ENCODE measurements around the gene BNIP3. TPM values are rescaled to one million over a fixed set of nuclear protein-coding genes. Genes with fewer than 3 reads are reported as not detected.

The BNIP3 gene
- total RNA-seq, 1 experiment from 2014 or later, result 57.1 TPM

DNA sequence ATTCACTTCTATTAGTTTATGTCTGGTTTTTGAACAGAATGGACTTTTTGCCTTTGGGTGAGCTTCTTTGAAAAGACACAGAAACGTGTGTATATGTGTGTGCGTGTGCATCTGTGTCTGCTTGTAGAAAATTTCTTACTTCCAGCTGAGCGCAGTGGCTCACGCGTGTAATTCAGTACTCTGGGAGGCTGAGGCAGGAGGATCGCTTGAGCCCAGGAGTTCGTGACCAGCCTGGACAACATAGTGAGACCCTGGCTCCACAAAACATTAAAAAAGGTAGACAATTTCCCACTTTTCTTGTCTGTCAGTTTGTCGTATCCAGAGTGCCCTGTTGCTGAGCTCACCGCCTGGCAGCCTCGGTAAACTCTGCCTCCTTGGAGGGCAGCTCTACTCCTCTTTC lies 55.5 kb downstream of the BNIP3 start:
- Mint-ChIP-seq H3K9me3 (peaks cover 0 to 6% of the 10 kb centered on the region in 2 experiments; a peak in 2 of 5 replicates), H3K36me3 (ENCODE audit: insufficient read depth in 1 of 3, low read depth in 3 of 3) (peaks cover 4 to 5% (median 4%) of the 10 kb centered on the region in 3 experiments; a peak in 3 of 7 replicates), H3K27me3 (ENCODE audit: low read depth) (no peaks in the 10 kb centered on the region), H3K4me3 (no peak overlapping the region), H3K27ac (no peak overlapping the region; a peak in 1 of 7 replicates), H3K4me1 (peaks cover 71 to 78% of the 10 kb centered on the region in 2 experiments)
- H2BK120ac ChIP-seq (ENCODE audit: low read depth, low read length, poor library complexity, severe bottlenecking), result no peak overlapping the region
- H2BK15ac ChIP-seq (ENCODE audit: low read depth, low read length), result no peak overlapping the region
- no peak overlapping the region for H2BK5ac ChIP-seq (ENCODE audit: insufficient read length, low read length)
- no peak overlapping the region for H4K5ac ChIP-seq (ENCODE audit: insufficient read length, low read depth, low read length)
- H3K4me2 ChIP-seq (ENCODE audit: insufficient read depth, insufficient read length, low read length), result no peak overlapping the region
- no peak overlapping the region for H2BK20ac ChIP-seq (ENCODE audit: low read depth, low read length, poor library complexity, severe bottlenecking)
- H3K9me3 ChIP-seq (ENCODE audit: control insufficient read depth, low read depth, low read length), result no peaks in the 10 kb centered on the region
- H3K27ac ChIP-seq (ENCODE audit: insufficient read length, low read depth, low read length), result no peak overlapping the region
- H3K18ac ChIP-seq (ENCODE audit: insufficient read length, low read depth, low read length), result no peak overlapping the region
- no peak for TF ChIP-seq CTCF (conservative IDR thresholded peaks at IDR 0.05)
- H4K20me1 ChIP-seq (ENCODE audit: control insufficient read depth, insufficient read depth, insufficient read length), result peaks cover 5% of the 10 kb centered on the region
- H4K8ac ChIP-seq (replicated peaks; ENCODE audit: insufficient read length, low read depth, low read length), result no peak overlapping the region
- peaks cover 50% of the 10 kb centered on the region; the same call in 1 of the 2 replicates for H3K79me2 ChIP-seq (ENCODE audit: insufficient read depth, low read length)
- no peak for DNase-seq
- no peak overlapping the region for H3K9ac ChIP-seq (ENCODE audit: extremely low read depth, insufficient read length, low read length)
- no peak overlapping the region for H3T11ph ChIP-seq (ENCODE audit: low read length)
- H3K79me1 ChIP-seq (ENCODE audit: insufficient read depth, low read depth, low read length, poor library complexity, severe bottlenecking), result peaks cover 20% of the 10 kb centered on the region
- no peak overlapping the region for H3K4ac ChIP-seq (ENCODE audit: low read depth, low read length)
- WGBS (ENCODE audit: extremely low coverage, insufficient read length, low lambda C conversion rate), result no CpG with 5 or more reads among the region's 10 CpGs
- no peak overlapping the region for H4K91ac ChIP-seq (ENCODE audit: insufficient read length, low read depth, low read length)
- peaks cover 8% of the 10 kb centered on the region; the same call in 1 of the 2 replicates for H3K4me1 ChIP-seq (ENCODE audit: insufficient read depth, low read length)
- no peak overlapping the region for H3K14ac ChIP-seq (ENCODE audit: insufficient read depth, low read length)
- no peaks in the 10 kb centered on the region for H3K27me3 ChIP-seq (ENCODE audit: insufficient read depth, low read length)
- H2AK5ac ChIP-seq (ENCODE audit: insufficient read length, low read length), result no peak overlapping the region
- no peak overlapping the region for H3K23ac ChIP-seq (ENCODE audit: insufficient read length, low read depth, low read length)
- H3K56ac ChIP-seq (ENCODE audit: insufficient read length, low read depth, low read length), result no peak overlapping the region
- H2BK12ac ChIP-seq (ENCODE audit: insufficient read length, low read depth, low read length), result no peak overlapping the region
- no peak overlapping the region for H2AFZ ChIP-seq (ENCODE audit: low read length)
- no peaks in the 10 kb centered on the region for H3K23me2 ChIP-seq (ENCODE audit: insufficient read length, low read depth, low read length, poor library complexity, severe bottlenecking)
